HepG2 (cell line): Measurements from ENCODE around the gene FOXN3. TPM values are rescaled to one million over a fixed set of nuclear protein-coding genes. Genes with fewer than 3 reads are reported as not detected.

Experiments
- AFF4 ChIP-seq: sonication (generic); formaldehyde crosslinking; IDR thresholded peaks from 2 replicates; pipeline ENCODE4 v1.4.0; 2020; ENCODE audit warnings: missing genetic modification reagents
- GMEB1 ChIP-seq: sonication (generic); formaldehyde crosslinking; IDR thresholded peaks from 2 replicates; pipeline ENCODE4 v1.5.1; 2020; ENCODE audit warnings: missing genetic modification reagents, mild to moderate bottlenecking, borderline replicate concordance
- GPN1 ChIP-seq: sonication (generic); formaldehyde crosslinking; IDR thresholded peaks from 2 replicates; pipeline ENCODE4 v1.5.1; 2020; ENCODE audit warnings: missing genetic modification reagents, borderline replicate concordance
- KAT2B ChIP-seq: fragments of 150-350 bp; IDR thresholded peaks from 2 replicates; pipeline ENCODE4 v1.6.1; 2014; ENCODE audit warnings: low read depth, low read length, borderline replicate concordance
- ZNF557 ChIP-seq: sonication (generic); formaldehyde crosslinking; IDR thresholded peaks from 2 replicates; pipeline ENCODE4 v1.4.0; 2020; ENCODE audit warnings: missing genetic modification reagents
- ZNF768 ChIP-seq: sonication (generic); formaldehyde crosslinking; IDR thresholded peaks from 2 replicates; pipeline ENCODE4 v1.4.0; 2020; ENCODE audit warnings: missing genetic modification reagents
- polyA plus RNA-seq, 8 experiments: library from polyadenylated mRNA; depleted of rRNA in 3 of 8; stranded (reverse) in 7 of 8; unstranded in 1 of 8; fragments of >200 nt; fragmentation: Illumina TruSeq in 4 of 8; extraction: Trizol in 4 of 8; gene quantifications; 2 replicates each; pipeline versions ENCODE4 v1.2.1 to v1.2.3, GENCODE V29; 2011 to 2016; ENCODE audit warnings: low read depth in 4 of 8, missing spikeins in 1 of 8, mixed read lengths in 1 of 8; ENCODE audit not compliant: insufficient read depth in 1 of 8
- total RNA-seq, 5 experiments: library from RNA; depleted of rRNA; stranded (reverse); fragments of >200 nt; fragmentation: Illumina TruSeq; extraction: Trizol; gene quantifications; 2 replicates each; pipeline ENCODE4 v1.2.3, GENCODE V29; 2016; ENCODE audit warnings: low read depth in 1 of 5
- TF ChIP-seq, protein P1 (sequence below), 2 experiments: sonication (generic) in 1 of 2; formaldehyde crosslinking in 1 of 2; IDR thresholded peaks; 2 replicates each; pipeline versions ENCODE4 v1.5.1 to v1.6.1; 2011 to 2020; ENCODE audit warnings: borderline replicate concordance in 1 of 2, low read depth in 1 of 2, low read length in 1 of 2, mild to moderate bottlenecking in 1 of 2, missing genetic modification reagents in 1 of 2, moderate library complexity in 1 of 2
- TF ChIP-seq, protein P2 (sequence below): sonication (generic); formaldehyde crosslinking; IDR thresholded peaks from 2 replicates; pipeline ENCODE4 v1.4.0; 2020; ENCODE audit warnings: mild to moderate bottlenecking, missing genetic modification reagents, borderline replicate concordance
- TF ChIP-seq, protein P3 (sequence below): sonication (generic); formaldehyde crosslinking; IDR thresholded peaks from 2 replicates; pipeline ENCODE4 v1.5.0; 2020; ENCODE audit warnings: missing genetic modification reagents, mild to moderate bottlenecking, borderline replicate concordance
- TF ChIP-seq, protein P4 (sequence below): IDR thresholded peaks from 2 replicates; pipeline ENCODE4 v1.6.1; 2016; ENCODE audit warnings: missing genetic modification reagents, missing compliant biosample characterization

The FOXN3 gene
- total and polyA plus RNA-seq, 2 of the 13 experiments (the other 11 are each of a cell fraction or from before 2014, with no cell fraction given), result 32.4 to 70.2 TPM

DNA sequence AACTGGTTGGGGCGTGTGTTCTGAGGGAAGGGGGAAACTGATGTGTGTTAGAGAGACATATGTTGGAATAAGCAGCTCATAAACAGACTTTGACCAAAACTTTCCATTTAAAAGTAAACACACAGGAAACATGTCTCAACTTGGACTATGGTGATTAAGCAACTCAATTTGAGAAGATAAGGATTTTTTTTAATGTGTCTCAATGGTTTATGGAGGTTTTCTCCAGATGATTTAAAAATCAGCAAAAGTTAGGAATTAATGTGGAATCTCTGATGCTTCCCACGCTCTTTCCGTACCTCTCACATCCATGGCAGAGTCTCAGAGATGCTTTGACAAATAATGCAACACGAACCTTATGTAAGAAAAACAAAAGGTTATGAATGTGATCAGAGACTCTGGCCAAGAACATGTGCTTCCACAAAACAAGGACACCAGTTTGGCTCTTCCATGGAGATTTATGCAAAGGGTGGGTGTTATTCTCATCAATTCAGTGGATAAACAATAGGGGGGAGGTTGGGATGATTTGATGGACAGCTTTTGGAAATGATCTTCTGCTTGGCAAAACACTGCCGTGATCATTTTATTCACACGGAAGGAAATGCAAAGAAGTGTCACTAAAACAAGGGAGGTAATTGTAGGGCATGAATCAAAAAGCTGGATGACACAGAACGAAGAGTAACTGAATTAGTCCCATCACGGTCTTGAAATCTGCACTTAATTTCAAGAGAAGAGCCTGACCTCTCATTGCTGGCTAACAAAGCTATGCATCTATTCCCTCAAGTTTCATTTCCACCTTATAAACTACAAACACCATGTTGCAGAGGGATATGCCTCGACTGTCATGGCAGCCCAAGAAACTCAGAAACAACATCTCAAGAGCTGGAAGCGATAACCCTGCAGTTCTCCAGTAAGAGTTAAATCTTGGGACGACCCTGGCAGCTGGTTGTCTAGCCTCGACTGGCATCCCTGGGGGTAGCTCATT lies 76.5 kb downstream of the FOXN3 start (continued):
- TF ChIP-seq, protein P1, sequence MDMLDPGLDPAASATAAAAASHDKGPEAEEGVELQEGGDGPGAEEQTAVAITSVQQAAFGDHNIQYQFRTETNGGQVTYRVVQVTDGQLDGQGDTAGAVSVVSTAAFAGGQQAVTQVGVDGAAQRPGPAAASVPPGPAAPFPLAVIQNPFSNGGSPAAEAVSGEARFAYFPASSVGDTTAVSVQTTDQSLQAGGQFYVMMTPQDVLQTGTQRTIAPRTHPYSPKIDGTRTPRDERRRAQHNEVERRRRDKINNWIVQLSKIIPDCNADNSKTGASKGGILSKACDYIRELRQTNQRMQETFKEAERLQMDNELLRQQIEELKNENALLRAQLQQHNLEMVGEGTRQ (IDR thresholded peaks at IDR 0.05; ENCODE audit: low read depth, low read length), result no peak
- TF ChIP-seq, protein P1 (CRISPR knock-in tag; IDR thresholded peaks at IDR 0.05; ENCODE audit: borderline replicate concordance), result no peak
- TF ChIP-seq GMEB1 (CRISPR knock-in tag), result peak; percentile 7; the same call in 1 of the 2 replicates
- TF ChIP-seq, protein P2, sequence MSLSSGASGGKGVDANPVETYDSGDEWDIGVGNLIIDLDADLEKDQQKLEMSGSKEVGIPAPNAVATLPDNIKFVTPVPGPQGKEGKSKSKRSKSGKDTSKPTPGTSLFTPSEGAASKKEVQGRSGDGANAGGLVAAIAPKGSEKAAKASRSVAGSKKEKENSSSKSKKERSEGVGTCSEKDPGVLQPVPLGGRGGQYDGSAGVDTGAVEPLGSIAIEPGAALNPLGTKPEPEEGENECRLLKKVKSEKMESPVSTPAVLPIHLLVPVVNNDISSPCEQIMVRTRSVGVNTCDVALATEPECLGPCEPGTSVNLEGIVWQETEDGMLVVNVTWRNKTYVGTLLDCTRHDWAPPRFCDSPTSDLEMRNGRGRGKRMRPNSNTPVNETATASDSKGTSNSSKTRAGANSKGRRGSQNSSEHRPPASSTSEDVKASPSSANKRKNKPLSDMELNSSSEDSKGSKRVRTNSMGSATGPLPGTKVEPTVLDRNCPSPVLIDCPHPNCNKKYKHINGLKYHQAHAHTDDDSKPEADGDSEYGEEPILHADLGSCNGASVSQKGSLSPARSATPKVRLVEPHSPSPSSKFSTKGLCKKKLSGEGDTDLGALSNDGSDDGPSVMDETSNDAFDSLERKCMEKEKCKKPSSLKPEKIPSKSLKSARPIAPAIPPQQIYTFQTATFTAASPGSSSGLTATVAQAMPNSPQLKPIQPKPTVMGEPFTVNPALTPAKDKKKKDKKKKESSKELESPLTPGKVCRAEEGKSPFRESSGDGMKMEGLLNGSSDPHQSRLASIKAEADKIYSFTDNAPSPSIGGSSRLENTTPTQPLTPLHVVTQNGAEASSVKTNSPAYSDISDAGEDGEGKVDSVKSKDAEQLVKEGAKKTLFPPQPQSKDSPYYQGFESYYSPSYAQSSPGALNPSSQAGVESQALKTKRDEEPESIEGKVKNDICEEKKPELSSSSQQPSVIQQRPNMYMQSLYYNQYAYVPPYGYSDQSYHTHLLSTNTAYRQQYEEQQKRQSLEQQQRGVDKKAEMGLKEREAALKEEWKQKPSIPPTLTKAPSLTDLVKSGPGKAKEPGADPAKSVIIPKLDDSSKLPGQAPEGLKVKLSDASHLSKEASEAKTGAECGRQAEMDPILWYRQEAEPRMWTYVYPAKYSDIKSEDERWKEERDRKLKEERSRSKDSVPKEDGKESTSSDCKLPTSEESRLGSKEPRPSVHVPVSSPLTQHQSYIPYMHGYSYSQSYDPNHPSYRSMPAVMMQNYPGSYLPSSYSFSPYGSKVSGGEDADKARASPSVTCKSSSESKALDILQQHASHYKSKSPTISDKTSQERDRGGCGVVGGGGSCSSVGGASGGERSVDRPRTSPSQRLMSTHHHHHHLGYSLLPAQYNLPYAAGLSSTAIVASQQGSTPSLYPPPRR, result no peak
- TF ChIP-seq, protein P3, sequence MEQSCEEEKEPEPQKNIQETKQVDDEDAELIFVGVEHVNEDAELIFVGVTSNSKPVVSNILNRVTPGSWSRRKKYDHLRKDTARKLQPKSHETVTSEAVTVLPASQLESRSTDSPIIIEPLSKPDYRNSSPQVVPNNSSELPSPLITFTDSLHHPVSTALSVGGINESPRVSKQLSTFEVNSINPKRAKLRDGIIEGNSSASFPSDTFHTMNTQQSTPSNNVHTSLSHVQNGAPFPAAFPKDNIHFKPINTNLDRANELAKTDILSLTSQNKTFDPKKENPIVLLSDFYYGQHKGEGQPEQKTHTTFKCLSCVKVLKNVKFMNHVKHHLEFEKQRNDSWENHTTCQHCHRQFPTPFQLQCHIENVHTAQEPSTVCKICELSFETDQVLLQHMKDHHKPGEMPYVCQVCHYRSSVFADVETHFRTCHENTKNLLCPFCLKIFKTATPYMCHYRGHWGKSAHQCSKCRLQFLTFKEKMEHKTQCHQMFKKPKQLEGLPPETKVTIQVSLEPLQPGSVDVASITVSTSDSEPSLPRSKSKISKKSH (CRISPR knock-in tag), result no peak
- no peak for TF ChIP-seq ZNF768 (CRISPR knock-in tag)
- TF ChIP-seq GPN1, result no peak
- TF ChIP-seq, protein P4, sequence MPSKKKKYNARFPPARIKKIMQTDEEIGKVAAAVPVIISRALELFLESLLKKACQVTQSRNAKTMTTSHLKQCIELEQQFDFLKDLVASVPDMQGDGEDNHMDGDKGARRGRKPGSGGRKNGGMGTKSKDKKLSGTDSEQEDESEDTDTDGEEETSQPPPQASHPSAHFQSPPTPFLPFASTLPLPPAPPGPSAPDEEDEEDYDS (CRISPR knock-in tag), result no peak
- no peak for TF ChIP-seq ZNF557 (CRISPR knock-in tag)
- TF ChIP-seq KAT2B, result no peak
- no peak for TF ChIP-seq AFF4
